Neural cell (in vitro differentiated cells): ENCODE data around the gene SCYL3. TPM values are rescaled to one million over a fixed set of nuclear protein-coding genes. Genes with fewer than 3 reads are reported as not detected.

Experiments used
- H2AFZ ChIP-seq: fragments of 200-600, 300-800 bp; sonication (generic), shearing (Covaris generic); 2 replicates; pipeline ENCODE4 v1.6.0; 2014; ENCODE audit warnings: low read depth, mild to moderate bottlenecking, antibody characterized with exemption, low read length, moderate library complexity
- H3F3A ChIP-seq: fragments of 200-600 bp; shearing (Covaris generic); 2 replicates; pipeline ENCODE4 v1.6.1; 2016; ENCODE audit warnings: mild to moderate bottlenecking, moderate library complexity, mixed read lengths, antibody characterized with exemption, low read length; ENCODE audit not compliant: insufficient read depth, poor library complexity, severe bottlenecking
- H3K27ac ChIP-seq: fragments of 200-600, 300-800 bp; sonication (generic), shearing (Covaris generic); 2 replicates; pipeline ENCODE4 v1.5.1; 2014; ENCODE audit warnings: mild to moderate bottlenecking, low read length, moderate library complexity
- H3K27me3 ChIP-seq: fragments of 300-800, 200-600 bp; sonication (generic), shearing (Covaris generic); 2 replicates; pipeline ENCODE4 v1.6.0; 2014; ENCODE audit warnings: mild to moderate bottlenecking, low read depth, low read length, moderate library complexity; ENCODE audit not compliant: insufficient read depth
- H3K36me3 ChIP-seq: fragments of 300-800, 200-600 bp; sonication (generic), shearing (Covaris generic); 2 replicates; pipeline ENCODE4 v1.5.1; 2014; ENCODE audit warnings: mild to moderate bottlenecking, antibody characterized with exemption, low read length, moderate library complexity; ENCODE audit not compliant: insufficient read depth
- H3K4me2 ChIP-seq: fragments of 300-800, 200-600 bp; sonication (generic), shearing (Covaris generic); 2 replicates; pipeline ENCODE4 v1.6.0; 2014; ENCODE audit warnings: mild to moderate bottlenecking, low read length
- H3K4me3 ChIP-seq: fragments of 300-800, 200-600 bp; sonication (generic), shearing (Covaris generic); 2 replicates; pipeline ENCODE4 v1.5.1; 2014; ENCODE audit warnings: mild to moderate bottlenecking, low read length, moderate library complexity
- H3K79me2 ChIP-seq: fragments of 200-600 bp; shearing (Covaris generic); replicated peaks from 2 replicates; pipeline ENCODE4 v1.6.0; 2014; ENCODE audit warnings: mild to moderate bottlenecking, low read length, moderate library complexity; ENCODE audit not compliant: insufficient read depth
- H3K9ac ChIP-seq: fragments of 300-800, 200-600 bp; sonication (generic), shearing (Covaris generic); 2 replicates; pipeline ENCODE4 v1.6.1; 2016; ENCODE audit warnings: mild to moderate bottlenecking, low read length, mixed read lengths
- H3K9me2 ChIP-seq: fragments of 200-600 bp; shearing (Covaris generic); 2 replicates; pipeline ENCODE4 v1.6.1; 2016; ENCODE audit warnings: mild to moderate bottlenecking, low read length, mixed read lengths; ENCODE audit not compliant: insufficient read depth
- H3K9me3 ChIP-seq: fragments of 200-600, 300-800 bp; sonication (generic), shearing (Covaris generic); 2 replicates; pipeline ENCODE4 v1.6.1; 2016; ENCODE audit warnings: mild to moderate bottlenecking, mixed run types, low read length, moderate library complexity, mixed read lengths
- H4K20me1 ChIP-seq: fragments of 200-600 bp; shearing (Covaris generic); 2 replicates; pipeline ENCODE4 v1.6.1; 2016; ENCODE audit warnings: mild to moderate bottlenecking, mixed run types; ENCODE audit not compliant: insufficient read depth
- EP300 ChIP-seq: fragments of 450-650 bp; conservative IDR thresholded peaks from 2 replicates; pipeline ENCODE4 v1.6.1; 2014; ENCODE audit warnings: antibody characterized with exemption, mild to moderate bottlenecking, moderate library complexity; ENCODE audit not compliant: poor library complexity, severe bottlenecking
- EZH2 ChIP-seq: fragments of 200-600, 300-800 bp; shearing (Covaris generic), sonication (generic); IDR thresholded peaks from 2 replicates; pipeline ENCODE4 v1.6.1; 2014; ENCODE audit warnings: antibody characterized with exemption, low read length, borderline replicate concordance, mild to moderate bottlenecking; ENCODE audit not compliant: insufficient read depth, poor library complexity, severe bottlenecking
- MXI1 ChIP-seq: fragments of 450-650 bp; conservative IDR thresholded peaks from 2 replicates; pipeline ENCODE4 v1.6.1; 2014; ENCODE audit warnings: antibody characterized with exemption, mild to moderate bottlenecking; ENCODE audit not compliant: poor library complexity, severe bottlenecking
- POLR2AphosphoS5 ChIP-seq: IDR thresholded peaks from 2 replicates; pipeline ENCODE4 v1.6.1; 2012
- RAD21 ChIP-seq: fragments of 450-650 bp; conservative IDR thresholded peaks from 2 replicates; pipeline ENCODE4 v1.6.1; 2014; ENCODE audit warnings: antibody characterized with exemption, mild to moderate bottlenecking, moderate library complexity
- SMC3 ChIP-seq: fragments of 450-650 bp; conservative IDR thresholded peaks from 2 replicates; pipeline ENCODE4 v1.6.1; 2014; ENCODE audit warnings: antibody characterized with exemption, mild to moderate bottlenecking, moderate library complexity; ENCODE audit not compliant: poor library complexity
- TAF1 ChIP-seq: IDR thresholded peaks from 2 replicates; pipeline ENCODE4 v1.6.1; 2012; ENCODE audit warnings: low read depth
- polyA plus RNA-seq: library from polyadenylated mRNA; depleted of rRNA; stranded (reverse); fragments of >200 nt; gene quantifications from 2 replicates; pipeline ENCODE4 v1.2.3, GENCODE V29; 2014
- TF ChIP-seq, protein P1 (sequence below): fragments of 450-650 bp; IDR thresholded peaks from 2 replicates; pipeline ENCODE4 v1.5.1; 2014; ENCODE audit warnings: antibody characterized with exemption, mild to moderate bottlenecking, moderate library complexity; ENCODE audit not compliant: poor library complexity, severe bottlenecking
- TF ChIP-seq, protein P2 (sequence below): IDR thresholded peaks from 2 replicates; pipeline ENCODE4 v1.6.1; 2012; ENCODE audit warnings: borderline replicate concordance

The SCYL3 gene
- polyA plus RNA-seq, 1 donor from 2014 or later, result 13.1 TPM

DNA sequence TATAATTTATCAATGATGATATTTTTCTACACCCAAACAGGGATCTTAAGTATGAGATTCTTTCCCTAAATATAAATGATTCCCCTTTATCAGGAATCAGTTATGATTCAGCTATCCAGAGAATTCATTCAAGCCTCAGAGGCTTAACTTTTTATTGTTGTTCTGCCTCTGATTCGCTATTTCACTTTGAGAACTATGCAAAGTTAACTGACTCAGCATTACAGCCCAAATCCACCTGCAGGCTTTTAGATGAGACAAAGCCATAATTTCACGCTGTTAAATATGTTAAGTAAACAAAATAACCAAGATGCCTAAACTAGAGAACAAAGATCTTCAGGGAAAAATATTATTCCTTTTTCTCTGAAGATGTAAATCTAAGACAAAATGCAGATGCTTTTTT, 8.5 kb downstream of the SCYL3 start:
- TF ChIP-seq, protein P1, sequence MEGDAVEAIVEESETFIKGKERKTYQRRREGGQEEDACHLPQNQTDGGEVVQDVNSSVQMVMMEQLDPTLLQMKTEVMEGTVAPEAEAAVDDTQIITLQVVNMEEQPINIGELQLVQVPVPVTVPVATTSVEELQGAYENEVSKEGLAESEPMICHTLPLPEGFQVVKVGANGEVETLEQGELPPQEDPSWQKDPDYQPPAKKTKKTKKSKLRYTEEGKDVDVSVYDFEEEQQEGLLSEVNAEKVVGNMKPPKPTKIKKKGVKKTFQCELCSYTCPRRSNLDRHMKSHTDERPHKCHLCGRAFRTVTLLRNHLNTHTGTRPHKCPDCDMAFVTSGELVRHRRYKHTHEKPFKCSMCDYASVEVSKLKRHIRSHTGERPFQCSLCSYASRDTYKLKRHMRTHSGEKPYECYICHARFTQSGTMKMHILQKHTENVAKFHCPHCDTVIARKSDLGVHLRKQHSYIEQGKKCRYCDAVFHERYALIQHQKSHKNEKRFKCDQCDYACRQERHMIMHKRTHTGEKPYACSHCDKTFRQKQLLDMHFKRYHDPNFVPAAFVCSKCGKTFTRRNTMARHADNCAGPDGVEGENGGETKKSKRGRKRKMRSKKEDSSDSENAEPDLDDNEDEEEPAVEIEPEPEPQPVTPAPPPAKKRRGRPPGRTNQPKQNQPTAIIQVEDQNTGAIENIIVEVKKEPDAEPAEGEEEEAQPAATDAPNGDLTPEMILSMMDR, result no peak
- no peak for TF ChIP-seq SMC3
- TF ChIP-seq TAF1, result no peak
- TF ChIP-seq MXI1, result no peak
- TF ChIP-seq, protein P2, sequence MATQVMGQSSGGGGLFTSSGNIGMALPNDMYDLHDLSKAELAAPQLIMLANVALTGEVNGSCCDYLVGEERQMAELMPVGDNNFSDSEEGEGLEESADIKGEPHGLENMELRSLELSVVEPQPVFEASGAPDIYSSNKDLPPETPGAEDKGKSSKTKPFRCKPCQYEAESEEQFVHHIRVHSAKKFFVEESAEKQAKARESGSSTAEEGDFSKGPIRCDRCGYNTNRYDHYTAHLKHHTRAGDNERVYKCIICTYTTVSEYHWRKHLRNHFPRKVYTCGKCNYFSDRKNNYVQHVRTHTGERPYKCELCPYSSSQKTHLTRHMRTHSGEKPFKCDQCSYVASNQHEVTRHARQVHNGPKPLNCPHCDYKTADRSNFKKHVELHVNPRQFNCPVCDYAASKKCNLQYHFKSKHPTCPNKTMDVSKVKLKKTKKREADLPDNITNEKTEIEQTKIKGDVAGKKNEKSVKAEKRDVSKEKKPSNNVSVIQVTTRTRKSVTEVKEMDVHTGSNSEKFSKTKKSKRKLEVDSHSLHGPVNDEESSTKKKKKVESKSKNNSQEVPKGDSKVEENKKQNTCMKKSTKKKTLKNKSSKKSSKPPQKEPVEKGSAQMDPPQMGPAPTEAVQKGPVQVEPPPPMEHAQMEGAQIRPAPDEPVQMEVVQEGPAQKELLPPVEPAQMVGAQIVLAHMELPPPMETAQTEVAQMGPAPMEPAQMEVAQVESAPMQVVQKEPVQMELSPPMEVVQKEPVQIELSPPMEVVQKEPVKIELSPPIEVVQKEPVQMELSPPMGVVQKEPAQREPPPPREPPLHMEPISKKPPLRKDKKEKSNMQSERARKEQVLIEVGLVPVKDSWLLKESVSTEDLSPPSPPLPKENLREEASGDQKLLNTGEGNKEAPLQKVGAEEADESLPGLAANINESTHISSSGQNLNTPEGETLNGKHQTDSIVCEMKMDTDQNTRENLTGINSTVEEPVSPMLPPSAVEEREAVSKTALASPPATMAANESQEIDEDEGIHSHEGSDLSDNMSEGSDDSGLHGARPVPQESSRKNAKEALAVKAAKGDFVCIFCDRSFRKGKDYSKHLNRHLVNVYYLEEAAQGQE, result no peak
- no peak for TF ChIP-seq RAD21
- TF ChIP-seq EP300, result no peak
- TF ChIP-seq EZH2, result no peak
- no peak for TF ChIP-seq POLR2AphosphoS5
- Histone ChIP-seq H3K9ac (no peak overlapping the region), H3K27ac (no peak overlapping the region), H3K9me3 (no peaks in the 10 kb centered on the region), H3K36me3 (peaks cover 4% of the 10 kb centered on the region), H3K4me3 (no peak overlapping the region), H2AFZ (no peak overlapping the region), H4K20me1 (no peaks in the 10 kb centered on the region), H3F3A (no peaks in the 10 kb centered on the region), H3K9me2 (no peaks in the 10 kb centered on the region), H3K4me2 (no peak overlapping the region), H3K27me3 (no peaks in the 10 kb centered on the region), H3K79me2 (peaks cover 5% of the 10 kb centered on the region)

GRCh38 chr1:169884634-169885033, 9.1 kb downstream of the SCYL3 start:
- Histone ChIP-seq H3K9me2 (no peaks in the 10 kb centered on the region), H3F3A (no peaks in the 10 kb centered on the region), H3K4me3 (no peak overlapping the region), H3K79me2 (peaks cover 5% of the 10 kb centered on the region), H3K27ac (no peak overlapping the region), H3K27me3 (no peaks in the 10 kb centered on the region), H3K9me3 (no peaks in the 10 kb centered on the region), H2AFZ (no peak overlapping the region), H3K9ac (no peak overlapping the region), H3K4me2 (no peak overlapping the region), H3K36me3 (peaks cover 4% of the 10 kb centered on the region), H4K20me1 (no peaks in the 10 kb centered on the region)
- TF ChIP-seq EZH2, result no peak
- TF ChIP-seq MXI1, result no peak
- TF ChIP-seq, protein P2, result no peak
